HL-60/S4 (cell line): Measurements from ENCODE around the gene MARS2.
"Not testable (repeated sequence)": the region's sequence is repeated elsewhere in the genome, so short reads cannot be mapped to it uniquely, and the experiment has no call there.

Source experiments
- in situ Hi-C: fragments of 300-500 bp; cut with MboI; formaldehyde crosslinking; loops from 2 replicates; pipeline ENCODE4 v1.14.3; 2022; ENCODE audit warnings: low sequenced_read_pairs

MARS2 gene

GRCh38 chr2:197705912-197706838 lies 1.0 kb downstream of the MARS2 start:
- in situ Hi-C loops: no loop called here

- in situ Hi-C loops: no loop called here
Measured at GRCh38 chr2:197706839-197707207, 1.7 kb downstream of the MARS2 start.

GRCh38 chr2:197707316-197708213 lies 2.4 kb downstream of the MARS2 start:
- in situ Hi-C loops: no loop called here

- in situ Hi-C loops: no loop called here
Measured at GRCh38 chr2:197708331-197708730, 3.2 kb downstream of the MARS2 start.

- in situ Hi-C loops: not testable (repeated sequence)
Measured at GRCh38 chr2:197709140-197709539, 4.0 kb downstream of the MARS2 start.

GRCh38 chr2:197710424-197711042 lies 5.4 kb downstream of the MARS2 start:
- in situ Hi-C loops: no loop called here

GRCh38 chr2:197711578-197711977 lies 6.4 kb downstream of the MARS2 start:
- in situ Hi-C loops: no loop called here

GRCh38 chr2:197713271-197713670 lies 8.1 kb downstream of the MARS2 start:
- in situ Hi-C loops: no loop called here

- in situ Hi-C loops: no loop called here
Measured at GRCh38 chr2:197717863-197718262, 12.7 kb downstream of the MARS2 start.

- in situ Hi-C loops: no loop called here
Measured at GRCh38 chr2:197727011-197727410, 21.8 kb downstream of the MARS2 start.

GRCh38 chr2:197728555-197729544 lies 23.7 kb downstream of the MARS2 start:
- in situ Hi-C loops: not testable (repeated sequence)

- in situ Hi-C loops: no loop called here
Measured at GRCh38 chr2:197740200-197740599, 35.0 kb downstream of the MARS2 start.
